Endothelial cell of umbilical vein (primary cell): Measurements from ENCODE around the gene CLIC5. TPM values are rescaled to one million over a fixed set of nuclear protein-coding genes. Genes with fewer than 3 reads are reported as not detected.

Experiments
- BruUV-seq: library from RNA; stranded (reverse); fragments of 400-500 nt; replicated peaks from 2 replicates; lab custom pipeline; 2021; lab: Mats Ljungman, UMichigan
- CTCF ChIA-PET: fragments of 300-600, 350-600 bp; sonication (Branson Sonifier 250); formaldehyde crosslinking; loops from one replicate; lab custom pipeline; 2021; ENCODE audit warnings: antibody characterized with exemption, inconsistent platforms; lab: Charles Lee
- POLR2A ChIA-PET: fragments of 300-600, 350-600 bp; sonication (Branson Sonifier 250); formaldehyde crosslinking; loops from one replicate; lab custom pipeline; 2021; ENCODE audit warnings: antibody characterized with exemption, inconsistent platforms; lab: Charles Lee
- DNase-seq: peaks from one replicate; pipeline ENCODE4 v3.0.0-alpha.2; 2011; ENCODE audit warnings: low read depth, low spot score
- FAIRE-seq: peaks from 2 replicates; lab custom pipeline; 2011; peaks lifted over from hg19 to GRCh38; lab: Jason Lieb, UNC
- H2AFZ ChIP-seq: 2 replicates; pipeline ENCODE4 v1.6.0; 2012; ENCODE audit warnings: low read depth, low read length, control low read depth, inconsistent platforms
- H3K27ac ChIP-seq: 2 replicates; pipeline ENCODE4 v1.5.1; 2011; ENCODE audit warnings: low read depth, mild to moderate bottlenecking, control low read depth, low read length, moderate library complexity; ENCODE audit not compliant: insufficient read depth
- H3K27me3 ChIP-seq, 2 experiments: 2 replicates each; pipeline versions ENCODE4 v1.6.0 to v1.6.1; 2011; ENCODE audit warnings: low read length in 2 of 2, mixed read lengths in 1 of 2; ENCODE audit not compliant: control insufficient read depth in 2 of 2, insufficient read depth in 2 of 2
- H3K36me3 ChIP-seq, 2 experiments: 2 replicates in 1 of 2; 3 replicates in 1 of 2; pipeline ENCODE4 v1.5.1; 2011; ENCODE audit warnings: low read length in 2 of 2, mild to moderate bottlenecking in 1 of 2, moderate library complexity in 1 of 2; ENCODE audit not compliant: control insufficient read depth in 2 of 2, insufficient read depth in 2 of 2; ENCODE audit errors: extremely low read depth in 1 of 2
- H3K4me1 ChIP-seq: 3 replicates; pipeline ENCODE4 v1.5.1; 2011; ENCODE audit warnings: mild to moderate bottlenecking, low read length; ENCODE audit not compliant: control insufficient read depth, insufficient read depth; ENCODE audit errors: extremely low read depth
- H3K4me2 ChIP-seq: 2 replicates; pipeline ENCODE4 v1.6.1; 2011; ENCODE audit warnings: low read length, control low read depth, mixed read lengths; ENCODE audit not compliant: insufficient read depth
- H3K4me3 ChIP-seq, 3 experiments: fragments of 200-600 bp in 1 of 3; sonication (generic), shearing (Covaris generic) in 1 of 3; replicated peaks in 1 of 3; 2 replicates each; pipeline ENCODE4 v1.5.1; 2011 to 2016; ENCODE audit warnings: control low read depth in 3 of 3, low read length in 3 of 3, mild to moderate bottlenecking in 2 of 3, inconsistent platforms in 1 of 3, low read depth in 1 of 3, moderate library complexity in 1 of 3; ENCODE audit not compliant: insufficient read depth in 1 of 3
- H3K79me2 ChIP-seq: 2 replicates; pipeline ENCODE4 v1.6.0; 2012; ENCODE audit warnings: low read length, inconsistent platforms; ENCODE audit not compliant: control insufficient read depth, insufficient read depth
- H3K9ac ChIP-seq: replicated peaks from 2 replicates; pipeline ENCODE3; 2011; ENCODE audit warnings: low read length, control low read depth; ENCODE audit not compliant: insufficient read depth; ENCODE audit errors: extremely low read depth
- H3K9me1 ChIP-seq: replicated peaks from 3 replicates; pipeline ENCODE4 v1.6.0; 2011; ENCODE audit warnings: mild to moderate bottlenecking, low read length; ENCODE audit not compliant: control insufficient read depth, insufficient read depth; ENCODE audit errors: extremely low read depth
- H3K9me3 ChIP-seq: replicated peaks from 2 replicates; pipeline ENCODE4 v1.5.1; 2012; ENCODE audit warnings: low read length, inconsistent platforms; ENCODE audit not compliant: control insufficient read depth, insufficient read depth
- H4K20me1 ChIP-seq: replicated peaks from 2 replicates; pipeline ENCODE3; 2011; ENCODE audit warnings: mild to moderate bottlenecking, low read length; ENCODE audit not compliant: control insufficient read depth, insufficient read depth; ENCODE audit errors: extremely low read depth
- CTCF ChIP-seq, 2 donors: IDR thresholded peaks; 1 replicate in 1 of 2; 2 replicates in 1 of 2; pipeline ENCODE4 v1.5.1; 2011; ENCODE audit warnings: low read length in 2 of 2, mild to moderate bottlenecking in 2 of 2, moderate library complexity in 2 of 2, control low read depth in 1 of 2, inconsistent platforms in 1 of 2, low read depth in 1 of 2; ENCODE audit not compliant: insufficient read depth in 1 of 2; ENCODE audit errors: extremely low read depth in 1 of 2
- EZH2 ChIP-seq: IDR thresholded peaks from 2 replicates; pipeline ENCODE4 v1.6.1; 2012; ENCODE audit warnings: borderline replicate concordance, low read depth, mild to moderate bottlenecking, moderate library complexity, low read length, inconsistent platforms; ENCODE audit not compliant: severe bottlenecking
- FOS ChIP-seq: IDR thresholded peaks from 2 replicates; pipeline ENCODE4 v1.6.1; 2011; ENCODE audit warnings: mild to moderate bottlenecking, low read length, moderate library complexity, borderline replicate concordance; ENCODE audit not compliant: insufficient read depth
- GATA2 ChIP-seq: IDR thresholded peaks from 2 replicates; pipeline ENCODE4 v1.7.0; 2011; ENCODE audit warnings: low read depth, mild to moderate bottlenecking, moderate library complexity, mixed read lengths, low read length; ENCODE audit not compliant: insufficient read length, insufficient read depth
- JUN ChIP-seq: IDR thresholded peaks from 2 replicates; pipeline ENCODE4 v1.6.1; 2011; ENCODE audit warnings: borderline replicate concordance, low read depth; ENCODE audit not compliant: insufficient read length, insufficient read depth
- MAX ChIP-seq: IDR thresholded peaks from 2 replicates; pipeline ENCODE4 v1.6.1; 2011; ENCODE audit not compliant: insufficient read depth, insufficient read length
- MYC ChIP-seq: IDR thresholded peaks from one replicate; pipeline ENCODE4 v1.6.1; 2011; ENCODE audit warnings: mild to moderate bottlenecking, low read depth, low read length
- POLR2A ChIP-seq: IDR thresholded peaks from 2 replicates; pipeline ENCODE4 v1.6.1; 2012; ENCODE audit warnings: low read depth, mild to moderate bottlenecking, control low read depth, low read length
- POLR2AphosphoS5 ChIP-seq: IDR thresholded peaks from 2 replicates; pipeline ENCODE4 v1.6.1; 2012; ENCODE audit warnings: low read depth, mild to moderate bottlenecking, control low read depth, low read length, moderate library complexity; ENCODE audit not compliant: insufficient read depth
- dilution Hi-C: fragments of 300-500 bp; cut with MboI; formaldehyde crosslinking; loops from one replicate; pipeline ENCODE4 v1.15.0; 2019; ENCODE audit warnings: low sequenced_read_pairs; ENCODE audit not compliant: extremely low pct_ligation_motif_present
- intact Hi-C: fragments of 100-400 bp; cut with micrococcal nuclease; formaldehyde crosslinking; loops from one replicate; pipeline ENCODE4 v1.10.0; 2022
- polyA plus RNA-seq, 4 experiments: library from polyadenylated mRNA; depleted of rRNA in 3 of 4; stranded (reverse) in 3 of 4; unstranded in 1 of 4; fragments of >200 nt; gene quantifications; 2 replicates each; pipeline versions ENCODE4 v1.2.1 to v1.2.3, GENCODE V29; 2011 to 2012; ENCODE audit warnings: missing spikeins in 1 of 4
- total RNA-seq: library from RNA; stranded (reverse); gene quantifications from 2 replicates; pipeline ENCODE4 v1.2.3, GENCODE V29; 2021

The CLIC5 gene
- total and polyA plus RNA-seq, 2 donors (not counting 3 experiments of a cell fraction or from before 2014, with no cell fraction given): 0.07 TPM; not detected in 1

GRCh38 chr6:45836984-45837383 lies 178.7 kb downstream of the CLIC5 start:
- Histone ChIP-seq H3K27ac (no peak overlapping the region), H3K9ac (no peak overlapping the region), H2AFZ (no peak overlapping the region), H3K4me2 (no peak overlapping the region), H3K4me1 (no peaks in the 10 kb centered on the region), H3K27me3 (no peaks in the 10 kb centered on the region), H3K36me3 (no peaks in the 10 kb centered on the region), H3K79me2 (no peaks in the 10 kb centered on the region), H4K20me1 (no peaks in the 10 kb centered on the region), H3K4me3 (no peak overlapping the region), H3K9me1 (no peaks in the 10 kb centered on the region), H3K9me3 (no peaks in the 10 kb centered on the region)
- ChIA-PET CTCF (no interaction called here), POLR2A (no interaction called here)
- BruUV-seq: no TSS peak
- DNase-seq: no peak
- intact Hi-C loops: no loop called here
- dilution Hi-C loops: no loop called here
- TF ChIP-seq JUN (no peak), CTCF (IDR thresholded peaks at IDR 0.05; ENCODE audit: extremely low read depth in 1 of 2, insufficient read depth in 1 of 2, low read depth in 1 of 2, low read length in 2 of 2) (no peak), GATA2 (no peak), EZH2 (no peak), MYC (no peak), FOS (no peak), POLR2A (no peak), MAX (no peak), POLR2AphosphoS5 (no peak)
- no peak for FAIRE-seq
